Nephron progenitor cell (in vitro differentiated cells): ENCODE results near the gene B4GALT4.
A peak's percentile ranks its signal among the peaks of the same experiment; 100 is the strongest.
"Not testable (repeated sequence)": the region's sequence is repeated elsewhere in the genome, so short reads cannot be mapped to it uniquely, and the experiment has no call there.

Experiments used
- DNase-seq: peaks from one replicate; pipeline ENCODE4 v3.0.0; 2021
- H3K27ac Mint-ChIP-seq: 2 replicates; pipeline ENCODE4 v1.8.0; 2021; ENCODE audit warnings: mild to moderate bottlenecking, moderate library complexity, mixed read lengths
- H3K27me3 Mint-ChIP-seq: 2 replicates; pipeline ENCODE4 v1.8.0; 2021; ENCODE audit warnings: mild to moderate bottlenecking, low read depth, mixed read lengths; ENCODE audit not compliant: poor library complexity
- H3K36me3 Mint-ChIP-seq: 2 replicates; pipeline ENCODE4 v1.8.0; 2021; ENCODE audit warnings: low read depth, mixed read lengths
- H3K4me1 Mint-ChIP-seq: 2 replicates; pipeline ENCODE4 v1.8.0; 2021; ENCODE audit warnings: mixed read lengths
- H3K4me3 Mint-ChIP-seq: 2 replicates; pipeline ENCODE4 v1.8.0; 2021; ENCODE audit warnings: mild to moderate bottlenecking, moderate library complexity, mixed read lengths
- H3K9me3 Mint-ChIP-seq: 2 replicates; pipeline ENCODE4 v1.8.0; 2021; ENCODE audit warnings: mild to moderate bottlenecking, moderate library complexity, mixed read lengths
- TF ChIP-seq, protein P1 (sequence below): fragments of 200-600 bp; sonication (generic); IDR thresholded peaks from 2 replicates; pipeline ENCODE4 v1.5.0; 2021; ENCODE audit warnings: antibody characterized with exemption

Gene B4GALT4

DNA sequence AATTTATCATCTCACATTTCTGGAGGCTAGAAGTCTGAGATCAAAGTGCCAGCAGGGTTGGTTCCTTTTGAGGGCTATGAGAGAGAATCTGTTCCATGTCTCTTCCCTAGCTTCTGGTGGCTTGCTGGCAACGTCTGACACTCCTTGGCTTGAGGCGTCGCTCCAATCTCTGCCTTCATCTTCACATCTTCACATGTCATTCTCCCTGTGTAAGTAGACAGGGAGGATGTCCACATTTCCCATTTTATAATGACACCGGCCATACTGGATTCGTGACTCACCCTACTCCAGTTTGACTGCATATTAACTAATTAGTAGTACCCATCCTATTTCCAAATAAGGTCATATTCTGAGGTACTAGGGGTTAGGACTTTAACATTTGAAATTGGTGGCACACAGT is 36.0 kb upstream of the B4GALT4 start:
- H3K9me3 Mint-ChIP-seq = peaks cover 15% of the 10 kb centered on the region
- H3K4me3 Mint-ChIP-seq = no peak overlapping the region

GRCh38 chr3:119270212-119270611 is 29.5 kb upstream of the B4GALT4 start:
- not testable (repeated sequence) for H3K27ac Mint-ChIP-seq, H3K27me3 Mint-ChIP-seq, H3K36me3 Mint-ChIP-seq, DNase-seq, H3K4me1 Mint-ChIP-seq, H3K4me3 Mint-ChIP-seq
- peaks cover 32% of the 10 kb centered on the region for H3K9me3 Mint-ChIP-seq

More for the DNA sequence above, 36.0 kb upstream of the B4GALT4 start:
- peaks cover 10% of the 10 kb centered on the region for H3K4me1 Mint-ChIP-seq
- H3K36me3 Mint-ChIP-seq = peaks cover 3% of the 10 kb centered on the region
- TF ChIP-seq, protein P1, sequence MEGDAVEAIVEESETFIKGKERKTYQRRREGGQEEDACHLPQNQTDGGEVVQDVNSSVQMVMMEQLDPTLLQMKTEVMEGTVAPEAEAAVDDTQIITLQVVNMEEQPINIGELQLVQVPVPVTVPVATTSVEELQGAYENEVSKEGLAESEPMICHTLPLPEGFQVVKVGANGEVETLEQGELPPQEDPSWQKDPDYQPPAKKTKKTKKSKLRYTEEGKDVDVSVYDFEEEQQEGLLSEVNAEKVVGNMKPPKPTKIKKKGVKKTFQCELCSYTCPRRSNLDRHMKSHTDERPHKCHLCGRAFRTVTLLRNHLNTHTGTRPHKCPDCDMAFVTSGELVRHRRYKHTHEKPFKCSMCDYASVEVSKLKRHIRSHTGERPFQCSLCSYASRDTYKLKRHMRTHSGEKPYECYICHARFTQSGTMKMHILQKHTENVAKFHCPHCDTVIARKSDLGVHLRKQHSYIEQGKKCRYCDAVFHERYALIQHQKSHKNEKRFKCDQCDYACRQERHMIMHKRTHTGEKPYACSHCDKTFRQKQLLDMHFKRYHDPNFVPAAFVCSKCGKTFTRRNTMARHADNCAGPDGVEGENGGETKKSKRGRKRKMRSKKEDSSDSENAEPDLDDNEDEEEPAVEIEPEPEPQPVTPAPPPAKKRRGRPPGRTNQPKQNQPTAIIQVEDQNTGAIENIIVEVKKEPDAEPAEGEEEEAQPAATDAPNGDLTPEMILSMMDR = no peak
- H3K27me3 Mint-ChIP-seq = no peaks in the 10 kb centered on the region
- no peak for DNase-seq
- H3K27ac Mint-ChIP-seq = peak overlapping the region; percentile 62

DNA sequence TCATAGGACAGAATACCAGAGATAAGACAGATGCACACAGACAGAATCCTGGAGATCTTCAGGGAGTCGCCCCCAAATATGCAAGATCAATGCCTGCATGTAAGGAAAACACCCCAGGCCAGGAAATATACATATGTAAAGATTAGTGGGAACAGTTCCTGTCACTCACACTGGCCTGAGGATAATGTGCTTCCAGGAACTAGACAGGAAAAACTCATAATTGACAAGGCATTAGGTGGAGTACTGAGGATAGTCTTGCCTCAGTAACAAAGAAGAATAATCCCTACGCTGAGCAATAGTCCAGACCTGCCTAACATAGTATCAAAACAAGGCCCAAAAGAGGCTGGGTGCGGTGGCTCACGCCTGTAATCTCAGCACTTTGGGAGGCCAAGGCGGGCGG is 20.4 kb upstream of the B4GALT4 start:
- no peak for DNase-seq
- TF ChIP-seq, protein P1 = no peak
- Mint-ChIP-seq H3K36me3 (no peaks in the 10 kb centered on the region), H3K4me3 (no peak overlapping the region), H3K27me3 (peaks cover 10% of the 10 kb centered on the region), H3K27ac (no peak overlapping the region), H3K9me3 (no peaks in the 10 kb centered on the region), H3K4me1 (peaks cover 14% of the 10 kb centered on the region)

GRCh38 chr3:119259821-119260220 is 19.1 kb upstream of the B4GALT4 start:
- peaks cover 13% of the 10 kb centered on the region for H3K27me3 Mint-ChIP-seq
- H3K27ac Mint-ChIP-seq = no peak overlapping the region
- H3K4me1 Mint-ChIP-seq = peaks cover 14% of the 10 kb centered on the region
- H3K4me3 Mint-ChIP-seq = no peak overlapping the region
- TF ChIP-seq, protein P1 = no peak
- H3K36me3 Mint-ChIP-seq = no peaks in the 10 kb centered on the region
- no peak for DNase-seq
- H3K9me3 Mint-ChIP-seq = no peaks in the 10 kb centered on the region

DNA sequence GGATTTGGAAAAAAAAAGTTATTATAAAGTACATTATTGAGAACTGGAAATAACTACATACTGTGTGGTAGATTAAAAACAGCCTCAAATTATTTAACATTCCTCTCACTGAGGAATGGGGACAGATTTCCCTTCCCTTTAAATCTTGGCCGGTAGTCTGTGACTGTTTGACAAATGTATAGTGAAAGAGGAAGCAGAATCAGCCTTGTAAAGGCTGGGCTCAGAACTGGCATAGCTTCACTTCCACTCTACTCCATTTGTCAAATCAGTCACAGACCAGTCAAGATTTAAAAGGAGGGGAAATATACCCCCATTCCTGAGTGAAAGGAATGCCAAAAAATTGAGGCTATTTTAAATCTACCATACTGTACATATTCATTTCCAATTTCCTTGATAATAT is 18.2 kb upstream of the B4GALT4 start:
- Mint-ChIP-seq H3K9me3 (no peaks in the 10 kb centered on the region), H3K4me1 (peaks cover 14% of the 10 kb centered on the region), H3K27me3 (peaks cover 10% of the 10 kb centered on the region), H3K4me3 (no peak overlapping the region), H3K27ac (no peak overlapping the region), H3K36me3 (no peaks in the 10 kb centered on the region)
- DNase-seq = no peak
- TF ChIP-seq, protein P1 = no peak

- TF ChIP-seq, protein P1 = no peak
- H3K4me3 Mint-ChIP-seq = no peak overlapping the region
- H3K36me3 Mint-ChIP-seq = no peaks in the 10 kb centered on the region
- H3K27ac Mint-ChIP-seq = no peak overlapping the region
- no peak for DNase-seq
- H3K27me3 Mint-ChIP-seq = peaks cover 10% of the 10 kb centered on the region
- H3K4me1 Mint-ChIP-seq = peaks cover 14% of the 10 kb centered on the region
- peaks cover 2% of the 10 kb centered on the region for H3K9me3 Mint-ChIP-seq
These were observed 17.2 kb upstream of the B4GALT4 start for GRCh38 chr3:119257654-119258410.
